K562 (cell line): ENCODE results near the gene OR6V1. TPM values are rescaled to one million over a fixed set of nuclear protein-coding genes. Genes with fewer than 3 reads are reported as not detected.

Experiments used
- ATAC-seq: fragments of 200-7000 bp; cut with Tn5 transposase; 3 replicates; pipeline ENCODE4 v1.9.1; 2020; ENCODE audit warnings: moderate library complexity
- BruUV-seq: library from RNA; stranded (reverse); fragments of 400-500 nt; replicated peaks from 2 replicates; lab custom pipeline; 2021; lab: Mats Ljungman, UMichigan
- CTCF ChIA-PET: fragments of 300-600 bp; formaldehyde crosslinking; extraction: SDS; loops from one replicate; lab custom pipeline; 2021; ENCODE audit warnings: low intra/inter-chr PET ratio; lab: Yijun Ruan, JAX
- POLR2A ChIA-PET: fragments of 300-600, 350-650 bp; sonication (Branson Sonifier 250); formaldehyde crosslinking; extraction: SDS; loops from one replicate; lab custom pipeline; 2021; ENCODE audit warnings: antibody characterized with exemption, inconsistent platforms; lab: Yijun Ruan, JAX
- DNase-seq, 4 experiments: peaks; one replicate each; pipeline versions ENCODE4 v3.0.0 to v3.0.0-alpha.2; 2011 to 2018; ENCODE audit warnings: low spot score in 3 of 4, mixed read lengths in 3 of 4; ENCODE audit errors: extremely low read depth in 1 of 4
- FAIRE-seq: peaks from 2 replicates; lab custom pipeline; 2011; peaks lifted over from hg19 to GRCh38; lab: Jason Lieb, UNC
- H2AFZ ChIP-seq: 2 replicates; pipeline ENCODE4 v1.6.0; 2011; ENCODE audit warnings: low read depth, low read length, control low read depth, inconsistent platforms
- H3K27ac ChIP-seq: fragments of 200-600 bp; 3 replicates; pipeline ENCODE4 v1.8.0; 2011; ENCODE audit warnings: low read depth, mild to moderate bottlenecking, control low read depth, inconsistent platforms, low read length, moderate library complexity, mixed read lengths; ENCODE audit errors: extremely low read depth
- H3K27me3 ChIP-seq, 2 experiments: fragments of 300-600 bp in 1 of 2; 2 replicates in 1 of 2; 3 replicates in 1 of 2; pipeline versions ENCODE4 v1.6.0 to v1.8.0; 2011; ENCODE audit warnings: inconsistent platforms in 2 of 2, low read length in 2 of 2, mild to moderate bottlenecking in 1 of 2, mixed read lengths in 1 of 2, moderate library complexity in 1 of 2; ENCODE audit not compliant: control insufficient read depth in 2 of 2, insufficient read depth in 2 of 2
- H3K36me3 ChIP-seq: fragments of 300-600 bp; 3 replicates; pipeline ENCODE4 v1.8.0; 2011; ENCODE audit warnings: mild to moderate bottlenecking, low read length, inconsistent platforms; ENCODE audit not compliant: control insufficient read depth, insufficient read depth
- H3K4me1 ChIP-seq, 2 experiments: fragments of 200-600 bp in 1 of 2; replicated peaks in 1 of 2; 2 replicates in 1 of 2; 3 replicates in 1 of 2; pipeline versions ENCODE4 v1.5.1 to v1.8.0; 2011; ENCODE audit warnings: inconsistent platforms in 2 of 2, low read length in 2 of 2, mild to moderate bottlenecking in 1 of 2, mixed read lengths in 1 of 2, moderate library complexity in 1 of 2; ENCODE audit not compliant: control insufficient read depth in 2 of 2, insufficient read depth in 2 of 2
- H3K4me2 ChIP-seq: 2 replicates; pipeline ENCODE4 v1.6.1; 2011; ENCODE audit warnings: low read length, control low read depth, inconsistent platforms, mixed read lengths; ENCODE audit not compliant: insufficient read depth
- H3K4me3 ChIP-seq: fragments of 200-600 bp; sonication (generic), shearing (Covaris generic); 2 replicates; pipeline ENCODE4 v1.5.1; 2016; ENCODE audit warnings: control low read depth, inconsistent platforms
- H3K79me2 ChIP-seq: fragments of 200-600 bp; 3 replicates; pipeline ENCODE4 v1.8.0; 2011; ENCODE audit warnings: low read length, inconsistent platforms; ENCODE audit not compliant: control insufficient read depth, insufficient read depth
- H3K9ac ChIP-seq, 2 experiments: 2 replicates each; pipeline versions ENCODE4 v1.6.0 to v1.6.1; 2011; ENCODE audit warnings: low read depth in 2 of 2, low read length in 2 of 2, control low read depth in 1 of 2, inconsistent platforms in 1 of 2, mild to moderate bottlenecking in 1 of 2, mixed read lengths in 1 of 2; ENCODE audit not compliant: insufficient read depth in 1 of 2
- H3K9me1 ChIP-seq: one replicate; pipeline ENCODE4 v1.6.0; 2011; ENCODE audit warnings: inconsistent platforms, mild to moderate bottlenecking, low read length, moderate library complexity; ENCODE audit not compliant: control insufficient read depth, insufficient read depth
- H3K9me3 ChIP-seq: replicated peaks from 2 replicates; pipeline ENCODE4 v1.5.1; 2011; ENCODE audit warnings: low read depth, low read length, inconsistent platforms; ENCODE audit not compliant: control insufficient read depth, insufficient read depth
- H4K20me1 ChIP-seq: replicated peaks from 2 replicates; pipeline ENCODE4 v1.6.1; 2011; ENCODE audit warnings: low read length, inconsistent platforms, mixed read lengths; ENCODE audit not compliant: control insufficient read depth, insufficient read depth
- ARNT ChIP-seq, 2 experiments: fragments of 450-650 bp; IDR thresholded peaks; 2 replicates each; pipeline ENCODE4 v1.6.1; 2016; ENCODE audit warnings: mild to moderate bottlenecking in 1 of 2
- CHD1 ChIP-seq: fragments of 200-600 bp; sonication (generic); IDR thresholded peaks from one replicate; pipeline ENCODE4 v1.6.1; 2012; ENCODE audit warnings: mild to moderate bottlenecking, moderate library complexity, low read length, inconsistent platforms
- GABPA ChIP-seq: fragments of 200-800 bp; sonication (Bioruptor generic); conservative IDR thresholded peaks from 2 replicates; pipeline ENCODE4 v1.6.1; 2016; ENCODE audit warnings: low read depth, missing genetic modification characterization, missing compliant biosample characterization
- HNRNPUL1 ChIP-seq: fragments of 200-400 bp; formaldehyde crosslinking; IDR thresholded peaks from 2 replicates; pipeline ENCODE4 v1.6.1; 2017; ENCODE audit warnings: low read length
- MCM2 ChIP-seq: fragments of 450-650 bp; IDR thresholded peaks from 2 replicates; pipeline ENCODE4 v1.6.1; 2017; ENCODE audit warnings: low read depth, mild to moderate bottlenecking
- PREB ChIP-seq: sonication (generic); formaldehyde crosslinking; IDR thresholded peaks from 2 replicates; pipeline ENCODE4 v1.8.1; 2023; ENCODE audit warnings: mild to moderate bottlenecking, missing genetic modification reagents
- RCOR1 ChIP-seq, 2 experiments: IDR thresholded peaks; 2 replicates each; pipeline ENCODE4 v1.6.1; 2012; ENCODE audit warnings: low read depth in 2 of 2, low read length in 2 of 2, borderline replicate concordance in 1 of 2, improper control_type of control experiment in 1 of 2
- SREBF1 ChIP-seq: fragments of 150-350 bp; IDR thresholded peaks from 2 replicates; pipeline ENCODE4 v1.6.1; 2014; ENCODE audit warnings: antibody characterized with exemption, low read depth, low read length, borderline replicate concordance
- TFAM ChIP-seq: fragments of 250-450 bp; sonication (Bioruptor Pico); conservative IDR thresholded peaks from 2 replicates; pipeline ENCODE4 v1.5.0; 2021; ENCODE audit warnings: mild to moderate bottlenecking, moderate library complexity
- ZNF263 ChIP-seq: sonication (generic); formaldehyde crosslinking; IDR thresholded peaks from 2 replicates; pipeline ENCODE4 v1.8.0; 2022; ENCODE audit warnings: mild to moderate bottlenecking, missing genetic modification reagents, borderline replicate concordance
- in situ Hi-C: fragments of 300-500 bp; cut with MboI; formaldehyde crosslinking; loops from 4 replicates; pipeline ENCODE4 v1.15.0; 2018; ENCODE audit warnings: inconsistent platforms, mixed read lengths
- intact Hi-C: fragments of 100-400 bp; cut with micrococcal nuclease; formaldehyde crosslinking; loops from 2 replicates; pipeline ENCODE4 v1.14.2; 2022
- polyA plus RNA-seq, 8 experiments: library from polyadenylated mRNA; depleted of rRNA in 4 of 8; stranded (reverse) in 5 of 8; unstranded in 3 of 8; fragments of >200 nt; fragmentation: Nextera tagmentation in 2 of 8; fragmentation: Illumina TruSeq in 1 of 8; extraction: Ambion mirVana in 2 of 8; extraction: Trizol in 1 of 8; gene quantifications; 2 replicates each; pipeline versions ENCODE4 v1.2.1 to v1.2.3, GENCODE V29; 2011 to 2014; ENCODE audit warnings: inconsistent platforms in 1 of 8, missing spikeins in 1 of 8
- total RNA-seq, 7 experiments: library from RNA; depleted of rRNA in 6 of 7; stranded (reverse); fragments of >200 nt in 6 of 7; fragmentation: Illumina TruSeq in 2 of 7; extraction: Trizol in 2 of 7; gene quantifications; 2 replicates each; pipeline versions ENCODE4 v1.2.1 to v1.2.3, GENCODE V29; 2011 to 2021; ENCODE audit warnings: low replicate concordance in 1 of 7
- TF ChIP-seq, protein P1 (sequence below): fragments of 250-450 bp; sonication (Bioruptor Pico); IDR thresholded peaks from 2 replicates; pipeline ENCODE4 v1.4.0; 2020; ENCODE audit warnings: mild to moderate bottlenecking, moderate library complexity, borderline replicate concordance

The OR6V1 gene
- total and polyA plus RNA-seq, 9 of the 15 experiments (the other 6 are each of a cell fraction or from before 2014, with no cell fraction given) = not detected

- intact Hi-C loops = no loop called here
- no peak for DNase-seq
Measured at GRCh38 chr7:143023047-143023446, 29.1 kb upstream of the OR6V1 start.

More at GRCh38 chr7:143023047-143023446, 29.1 kb upstream of the OR6V1 start:
- Histone ChIP-seq H3K9me3 (no peaks in the 10 kb centered on the region), H3K79me2 (no peaks in the 10 kb centered on the region), H3K27me3 (peaks cover 6 to 9% of the 10 kb centered on the region in 2 experiments; a peak in 2 of 5 replicates), H3K4me3 (no peak overlapping the region), H2AFZ (no peak overlapping the region), H3K36me3 (no peaks in the 10 kb centered on the region), H3K4me1 (no peaks in the 10 kb centered on the region), H4K20me1 (no peaks in the 10 kb centered on the region), H3K9me1 (no peaks in the 10 kb centered on the region), H3K27ac (no peak overlapping the region), H3K4me2 (no peak overlapping the region), H3K9ac (no peak overlapping the region)
- CTCF ChIA-PET = no interaction called here
- TF ChIP-seq HNRNPUL1 = no peak
- TF ChIP-seq PREB (CRISPR knock-in tag) = no peak
- no peak for TF ChIP-seq TFAM
- TF ChIP-seq MCM2 = no peak
- TF ChIP-seq ARNT (IDR thresholded peaks at IDR 0.05) = no peak
- TF ChIP-seq, protein P1, sequence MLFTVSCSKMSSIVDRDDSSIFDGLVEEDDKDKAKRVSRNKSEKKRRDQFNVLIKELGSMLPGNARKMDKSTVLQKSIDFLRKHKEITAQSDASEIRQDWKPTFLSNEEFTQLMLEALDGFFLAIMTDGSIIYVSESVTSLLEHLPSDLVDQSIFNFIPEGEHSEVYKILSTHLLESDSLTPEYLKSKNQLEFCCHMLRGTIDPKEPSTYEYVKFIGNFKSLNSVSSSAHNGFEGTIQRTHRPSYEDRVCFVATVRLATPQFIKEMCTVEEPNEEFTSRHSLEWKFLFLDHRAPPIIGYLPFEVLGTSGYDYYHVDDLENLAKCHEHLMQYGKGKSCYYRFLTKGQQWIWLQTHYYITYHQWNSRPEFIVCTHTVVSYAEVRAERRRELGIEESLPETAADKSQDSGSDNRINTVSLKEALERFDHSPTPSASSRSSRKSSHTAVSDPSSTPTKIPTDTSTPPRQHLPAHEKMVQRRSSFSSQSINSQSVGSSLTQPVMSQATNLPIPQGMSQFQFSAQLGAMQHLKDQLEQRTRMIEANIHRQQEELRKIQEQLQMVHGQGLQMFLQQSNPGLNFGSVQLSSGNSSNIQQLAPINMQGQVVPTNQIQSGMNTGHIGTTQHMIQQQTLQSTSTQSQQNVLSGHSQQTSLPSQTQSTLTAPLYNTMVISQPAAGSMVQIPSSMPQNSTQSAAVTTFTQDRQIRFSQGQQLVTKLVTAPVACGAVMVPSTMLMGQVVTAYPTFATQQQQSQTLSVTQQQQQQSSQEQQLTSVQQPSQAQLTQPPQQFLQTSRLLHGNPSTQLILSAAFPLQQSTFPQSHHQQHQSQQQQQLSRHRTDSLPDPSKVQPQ = no peak
- TF ChIP-seq ZNF263 (CRISPR knock-in tag) = no peak
- TF ChIP-seq SREBF1 = no peak
- no peak for TF ChIP-seq GABPA (tag)
- no peak for TF ChIP-seq RCOR1 (IDR thresholded peaks at IDR 0.05; ENCODE audit: borderline replicate concordance in 1 of 2, low read depth in 2 of 2, low read length in 2 of 2)
- TF ChIP-seq CHD1 = no peak
- no peak for ATAC-seq
- no peak for FAIRE-seq
- POLR2A ChIA-PET = interaction anchor here (0.6 to 1.0 kb wide), 4 partner anchors 9 to 390 kb away, joined by 3 to 4 read pairs (median 3); no protein-coding TSS in a partner anchor
- BruUV-seq = no TSS peak
- in situ Hi-C loops = loop anchor here (25.0 kb wide), 1 partner anchor 386 kb away; no protein-coding TSS in a partner anchor
